Kidney (tissue), 14 donors: ENCODE results near the gene UBASH3A. TPM values are rescaled to one million over a fixed set of nuclear protein-coding genes. Genes with fewer than 3 reads are reported as not detected.

Experiments
- DNase-seq, 5 donors: peaks; one replicate each; pipeline ENCODE4 v3.0.0-alpha.2; 2013 to 2020
- FAIRE-seq: peaks from 2 replicates; lab custom pipeline; 2012; peaks lifted over from hg19 to GRCh38; lab: Jason Lieb, UNC
- H3K27ac ChIP-seq, 2 donors: one replicate each; pipeline ENCODE4 v1.7.0; 2013; ENCODE audit warnings: low read depth in 2 of 2, low read length in 2 of 2, inconsistent platforms in 1 of 2
- H3K27me3 ChIP-seq: one replicate; pipeline ENCODE4 v1.7.1; 2013; ENCODE audit warnings: low read length, inconsistent platforms; ENCODE audit not compliant: control insufficient read depth, insufficient read depth
- H3K36me3 ChIP-seq, 3 donors: one replicate each; pipeline versions ENCODE4 v1.7.0 to v1.7.1; 2013; ENCODE audit warnings: low read length in 3 of 3, control low read depth in 1 of 3, inconsistent platforms in 1 of 3; ENCODE audit not compliant: insufficient read depth in 3 of 3, control insufficient read depth in 2 of 3
- H3K4me1 ChIP-seq, 3 donors: one replicate each; pipeline versions ENCODE4 v1.7.0 to v1.7.1; 2013; ENCODE audit warnings: low read length in 3 of 3, inconsistent platforms in 1 of 3, low read depth in 1 of 3; ENCODE audit not compliant: control insufficient read depth in 2 of 3, insufficient read depth in 2 of 3
- H3K4me3 ChIP-seq, 3 donors: one replicate each; pipeline versions ENCODE4 v1.7.0 to v1.8.1; 2013; ENCODE audit warnings: low read length in 3 of 3, control low read depth in 1 of 3, inconsistent platforms in 1 of 3
- H3K9ac ChIP-seq, 3 donors: one replicate each; pipeline versions ENCODE4 v1.7.0 to v1.7.1; 2013; ENCODE audit warnings: low read length in 3 of 3, control low read depth in 1 of 3, inconsistent platforms in 1 of 3
- H3K9me3 ChIP-seq, 3 donors: one replicate each; pipeline versions ENCODE4 v1.7.0 to v1.7.1; 2013; ENCODE audit warnings: low read length in 3 of 3, control low read depth in 1 of 3, inconsistent platforms in 1 of 3; ENCODE audit not compliant: control insufficient read depth in 2 of 3, insufficient read depth in 1 of 3
- CTCF ChIP-seq: IDR thresholded peaks from 3 replicates; pipeline ENCODE4 v1.5.1; 2012; ENCODE audit warnings: mild to moderate bottlenecking, moderate library complexity, borderline replicate concordance; ENCODE audit not compliant: insufficient read depth; ENCODE audit errors: extremely low read depth
- intact Hi-C: fragments of 100-400 bp; cut with DNase I; formaldehyde crosslinking; loops from one replicate; pipeline ENCODE4 v1.11.1; 2022
- polyA plus RNA-seq: library from polyadenylated mRNA; stranded (reverse); fragments of 350-450 nt; fragmentation: Illumina TruSeq; extraction: RNeasy Lipid Tissue Mini Kit (QIAGEN cat#74804); gene quantifications from one replicate; pipeline ENCODE4 v1.2.3, GENCODE V29; 2014; ENCODE audit warnings: low read depth, low replicate concordance; ENCODE audit not compliant: insufficient read depth
- total RNA-seq: library from RNA; stranded (reverse); fragmentation: NEBNext Ultra II Directional; extraction: Animal tissue kit (Norgen Biotek cat#: 25700); gene quantifications from one replicate; pipeline ENCODE4 v1.2.1, GENCODE V29; 2021
- donor health status: control.
- donor health status: control.
- donor health status: control.
- donor health status: control.
- donor health status: control.
- donor health status: DM: yes; HTN: yes; CAD: no.
- donor health status: Normal renal cell carcinoma (clear cell type).

UBASH3A gene
- total and polyA plus RNA-seq, 2 donors from 2014 or later, result 2.7 TPM; not detected in 1

GRCh38 chr21:42452401-42453223 lies 48.9 kb downstream of the UBASH3A start:
- Histone ChIP-seq H3K9me3 (no peaks in the 10 kb centered on the region), H3K27me3 (no peaks in the 10 kb centered on the region), H3K9ac (no peak overlapping the region), H3K4me1 (no peaks in the 10 kb centered on the region), H3K4me3 (no peak overlapping the region), H3K36me3 (no peaks in the 10 kb centered on the region), H3K27ac (no peak overlapping the region)
- TF ChIP-seq CTCF, result no peak
- no peak for FAIRE-seq
- DNase-seq, result peak in 2 of 5 donors; percentile 65 to 66
- intact Hi-C loops, result no loop called here

- Histone ChIP-seq H3K9me3 (no peaks in the 10 kb centered on the region), H3K9ac (no peak overlapping the region), H3K27me3 (no peaks in the 10 kb centered on the region), H3K36me3 (no peaks in the 10 kb centered on the region), H3K4me1 (no peaks in the 10 kb centered on the region), H3K27ac (no peak overlapping the region), H3K4me3 (no peak overlapping the region)
- intact Hi-C loops, result no loop called here
- no peak for TF ChIP-seq CTCF
- DNase-seq, result peak in 3 of 5 donors; percentile 49 to 75 (median 56)
- FAIRE-seq, result no peak
Measured at GRCh38 chr21:42453224-42453985, 49.7 kb downstream of the UBASH3A start.

GRCh38 chr21:42453986-42454570 lies 50.4 kb downstream of the UBASH3A start:
- H3K36me3 ChIP-seq, result no peaks in the 10 kb centered on the region
- no peak overlapping the region for H3K9ac ChIP-seq
- H3K9me3 ChIP-seq, result no peaks in the 10 kb centered on the region
- intact Hi-C loops, result no loop called here
- H3K4me1 ChIP-seq, result peaks cover 0 to 2% (median 0%) of the 10 kb centered on the region in 3 donors
- no peaks in the 10 kb centered on the region for H3K27me3 ChIP-seq
- peak in 2 of 5 donors; percentile 39 to 53 for DNase-seq
- H3K27ac ChIP-seq, result no peak overlapping the region
- no peak for TF ChIP-seq CTCF
- no peak overlapping the region for H3K4me3 ChIP-seq
- FAIRE-seq, result no peak
